Stimulated activated CD4-positive, alpha-beta T cell treated with anti-CD3 and anti-CD28 coated beads, Interleukin-4, amount 100 ng/mL, for 48 hours (primary cell): Measurements from ENCODE around the gene DCLK1.

Source experiments
- DNase-seq, 2 donors: peaks; one replicate each; pipeline ENCODE4 v3.0.0-alpha.2; 2020; ENCODE audit warnings: low read depth in 2 of 2

The DCLK1 gene

GRCh38 chr13:35903075-35903474, 228.1 kb downstream of the DCLK1 start:
- no peak for DNase-seq

GRCh38 chr13:35898041-35898440, 233.1 kb downstream of the DCLK1 start:
- no peak for DNase-seq

GRCh38 chr13:35894636-35895035, 236.5 kb downstream of the DCLK1 start:
- no peak for DNase-seq

- DNase-seq, result no peak
Observed at GRCh38 chr13:35892837-35893814, 238.1 kb downstream of the DCLK1 start.

DNA sequence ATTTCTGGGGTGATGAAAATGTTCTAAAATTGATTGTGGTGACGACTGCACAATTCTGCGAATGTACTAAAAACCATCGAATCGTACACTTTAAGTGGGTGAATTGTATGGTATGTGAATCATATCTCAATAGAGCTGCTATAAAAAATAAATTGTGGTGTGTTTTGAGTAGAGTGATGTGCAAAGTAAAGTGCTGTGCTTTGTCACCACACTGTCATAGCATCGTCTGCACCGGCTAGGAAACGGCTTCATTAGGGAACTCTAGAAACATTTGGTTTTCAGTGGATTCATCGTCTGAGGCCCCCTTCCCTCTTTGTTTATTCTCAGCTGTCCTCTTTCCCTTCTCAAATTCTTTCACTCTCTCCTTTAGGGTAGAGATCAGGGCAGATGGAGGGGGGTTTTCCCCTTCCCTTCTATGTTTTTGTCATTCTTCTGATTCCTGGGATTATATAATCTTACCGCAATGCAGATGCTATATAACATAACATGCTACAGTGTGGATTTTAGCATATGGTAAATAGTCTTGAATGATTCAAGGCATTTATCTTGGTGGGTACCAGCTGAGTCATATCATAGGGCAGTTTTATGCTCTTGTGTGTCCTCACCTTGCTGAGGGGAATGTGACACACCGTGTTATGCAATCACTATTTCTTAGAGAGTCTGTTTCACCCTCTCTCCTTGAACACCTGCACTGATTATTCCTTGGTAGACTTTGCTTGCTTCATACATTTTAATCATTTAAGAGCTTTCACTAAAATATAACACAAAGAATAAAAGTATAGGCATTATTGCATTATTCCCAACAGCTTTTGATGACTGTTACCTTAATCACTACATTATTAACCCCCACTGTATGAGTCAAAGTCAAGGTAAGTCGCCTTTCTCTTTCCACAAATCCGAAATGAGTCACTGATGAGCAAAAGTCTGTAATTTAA, 239.4 kb downstream of the DCLK1 start:
- no peak for DNase-seq

- no peak for DNase-seq
Observed at GRCh38 chr13:35889560-35889959, 241.6 kb downstream of the DCLK1 start.

DNA sequence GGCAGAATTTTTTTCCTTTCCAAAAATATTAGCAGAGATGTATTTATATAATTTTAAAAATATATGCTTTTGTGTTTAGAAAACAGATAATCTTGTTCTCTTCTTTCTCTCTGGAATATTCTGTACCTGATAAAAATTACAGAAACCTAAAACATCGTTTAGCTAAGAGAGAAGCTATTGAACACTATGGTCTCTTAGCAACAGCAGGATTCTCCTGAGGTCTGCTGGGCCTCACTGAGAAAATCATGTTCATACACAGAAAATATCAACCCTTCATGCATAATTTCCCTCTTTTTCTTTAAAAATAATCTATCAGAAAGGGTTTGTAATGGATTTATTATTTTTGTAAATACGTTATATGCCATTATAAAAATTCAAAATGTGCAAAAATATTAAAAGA, 242.2 kb downstream of the DCLK1 start:
- no peak for DNase-seq

- DNase-seq, result no peak
Observed at GRCh38 chr13:35888457-35888883, 242.7 kb downstream of the DCLK1 start.

GRCh38 chr13:35887115-35887666, 244.0 kb downstream of the DCLK1 start:
- no peak for DNase-seq

- no peak for DNase-seq
Observed at GRCh38 chr13:35886332-35887114, 244.7 kb downstream of the DCLK1 start.

DNA sequence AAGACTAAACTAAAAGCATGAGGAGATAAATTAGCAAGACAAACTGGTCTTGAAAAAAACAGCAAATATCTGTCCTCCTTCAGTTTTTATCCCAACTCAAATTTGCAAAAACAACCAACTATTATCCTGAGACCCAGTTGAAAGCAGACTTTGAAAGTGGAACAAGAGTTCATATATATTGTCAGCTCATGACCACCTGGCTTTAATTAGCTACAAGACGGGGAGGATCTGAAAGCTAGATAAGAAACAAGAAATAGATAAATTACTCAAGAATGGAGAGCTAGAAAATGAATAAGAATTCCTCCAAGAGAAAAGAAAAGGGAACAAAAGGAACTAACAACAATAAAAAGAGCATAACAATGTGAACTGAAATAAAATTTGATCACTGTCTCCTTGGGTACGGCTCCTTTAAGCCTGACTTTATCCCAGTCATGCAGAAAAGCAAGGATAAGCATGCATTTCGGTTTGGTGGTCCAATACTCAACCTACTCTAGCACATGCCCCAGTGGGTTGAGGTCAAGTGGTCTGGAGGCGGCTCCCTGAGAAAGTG, 246.9 kb downstream of the DCLK1 start:
- DNase-seq, result no peak

- DNase-seq, result no peak
Observed at GRCh38 chr13:35882722-35883497, 248.3 kb downstream of the DCLK1 start.

- no peak for DNase-seq
Observed at GRCh38 chr13:35881360-35881759, 249.8 kb downstream of the DCLK1 start.

- DNase-seq, result no peak
Observed at GRCh38 chr13:35879111-35879510, 252.1 kb downstream of the DCLK1 start.

DNA sequence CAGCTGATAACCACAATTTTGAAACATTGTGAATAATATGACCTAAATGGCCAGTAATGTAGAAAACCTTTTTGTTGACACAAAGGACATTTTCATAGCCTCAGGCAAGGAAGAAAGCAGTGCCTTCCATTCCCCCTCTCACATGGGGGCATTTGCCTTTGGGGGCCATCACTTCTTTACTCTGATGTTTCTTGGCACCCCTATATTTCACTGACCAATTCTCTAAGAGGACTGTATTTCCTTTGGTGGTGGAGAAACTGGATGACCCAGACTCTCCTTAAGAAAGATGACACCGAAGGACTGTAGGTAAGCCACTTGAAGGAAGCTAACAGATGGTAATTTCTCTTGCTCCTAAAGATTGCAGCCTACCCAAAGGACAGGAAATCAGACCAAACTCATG, 254.6 kb downstream of the DCLK1 start:
- DNase-seq, result no peak

DNA sequence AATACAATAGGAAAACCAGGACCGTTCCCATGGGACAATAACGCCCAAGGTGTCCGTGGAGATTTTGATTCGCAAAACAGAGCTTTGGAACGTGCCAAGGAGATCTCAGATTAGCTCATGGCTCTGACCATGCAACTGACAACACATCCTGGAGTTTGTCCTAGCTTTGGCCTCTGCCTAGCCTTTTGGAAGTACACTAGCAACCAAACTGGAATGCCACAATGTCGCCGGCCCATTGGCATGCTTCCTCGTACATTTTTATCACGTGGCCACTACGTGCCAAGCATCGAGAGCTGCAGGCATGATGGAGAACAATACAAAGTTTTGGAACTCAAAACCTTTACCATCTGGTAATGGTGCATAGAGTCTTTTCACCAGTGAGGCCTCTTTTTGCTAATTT, 256.5 kb downstream of the DCLK1 start:
- DNase-seq, result no peak

- no peak for DNase-seq
Observed at GRCh38 chr13:35872369-35872768, 258.8 kb downstream of the DCLK1 start.

- DNase-seq, result no peak
Observed at GRCh38 chr13:35871561-35871960, 259.6 kb downstream of the DCLK1 start.

DNA sequence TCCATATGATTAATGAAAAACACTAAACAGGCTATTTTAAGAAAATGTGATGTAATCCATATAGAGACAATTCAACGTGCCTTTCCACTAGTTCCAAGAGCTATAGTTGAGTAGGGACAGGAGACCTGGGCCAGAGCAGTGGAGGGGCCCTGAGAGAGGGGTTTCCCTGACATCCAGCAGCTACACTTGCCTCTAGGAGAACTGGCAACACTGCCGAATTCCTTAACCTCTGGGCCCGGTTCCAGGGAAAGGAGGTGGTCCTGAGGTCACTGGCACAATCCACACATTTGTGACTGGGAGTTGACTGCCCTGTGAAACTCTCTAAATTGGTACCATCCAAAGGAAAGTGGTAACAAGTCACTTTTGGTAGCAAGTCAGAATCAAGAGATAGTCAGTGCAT, 264.4 kb downstream of the DCLK1 start:
- no peak for DNase-seq
